HepG2 (cell line): Measurements from ENCODE around the gene DNMT3A. TPM values are rescaled to one million over a fixed set of nuclear protein-coding genes. Genes with fewer than 3 reads are reported as not detected.

ENCODE experiments used
- ATAC-seq: fragments of 200-7000 bp; cut with Tn5 transposase; 3 replicates; pipeline ENCODE4 v1.9.1; 2020; ENCODE audit warnings: mild to moderate bottlenecking, moderate library complexity
- BruUV-seq: library from RNA; stranded (reverse); fragments of 400-500 nt; replicated peaks from 2 replicates; lab custom pipeline; 2021; lab: Mats Ljungman, UMichigan
- CTCF ChIA-PET: fragments of 300-600 bp; formaldehyde crosslinking; extraction: SDS; loops from one replicate; lab custom pipeline; 2021; ENCODE audit warnings: low total read pairs, inconsistent platforms, low intra/inter-chr PET ratio; lab: Yijun Ruan, JAX
- POLR2A ChIA-PET: fragments of 350-600 bp; sonication (Branson Sonifier 250); formaldehyde crosslinking; loops from one replicate; lab custom pipeline; 2020; ENCODE audit warnings: antibody characterized with exemption, inconsistent platforms; lab: Yijun Ruan, JAX
- DNase-seq: peaks from one replicate; pipeline ENCODE4 v3.0.0-alpha.2; 2015; ENCODE audit warnings: low spot score
- FAIRE-seq: peaks from 3 replicates; lab custom pipeline; 2011; peaks lifted over from hg19 to GRCh38; lab: Jason Lieb, UNC
- H2AFZ ChIP-seq: one replicate; pipeline ENCODE4 v1.6.1; 2011; ENCODE audit warnings: low read length, inconsistent platforms
- H3K27ac ChIP-seq: fragments of 300-600 bp; 3 replicates; pipeline ENCODE4 v1.8.0; 2011; ENCODE audit warnings: mixed run types, mild to moderate bottlenecking, mixed read lengths, low read length, inconsistent platforms; ENCODE audit not compliant: insufficient read depth; ENCODE audit errors: extremely low read length
- H3K27me3 ChIP-seq, 2 experiments: fragments of 200-600 bp in 1 of 2; 2 replicates in 1 of 2; 3 replicates in 1 of 2; pipeline versions ENCODE4 v1.6.0 to v1.8.0; 2011; ENCODE audit warnings: low read length in 2 of 2, mild to moderate bottlenecking in 2 of 2, moderate library complexity in 2 of 2, inconsistent platforms in 1 of 2; ENCODE audit not compliant: insufficient read depth in 2 of 2, control insufficient read depth in 1 of 2
- H3K36me3 ChIP-seq, 2 experiments: fragments of 200-600 bp in 1 of 2; replicated peaks in 1 of 2; 2 replicates in 1 of 2; 3 replicates in 1 of 2; pipeline versions ENCODE4 v1.5.1 to v1.8.0; 2011; ENCODE audit warnings: low read length in 2 of 2, inconsistent platforms in 1 of 2; ENCODE audit not compliant: insufficient read depth in 2 of 2, control insufficient read depth in 1 of 2
- H3K4me1 ChIP-seq: 2 replicates; pipeline ENCODE4 v1.5.1; 2012; ENCODE audit warnings: low read length, inconsistent platforms; ENCODE audit not compliant: insufficient read depth
- H3K4me2 ChIP-seq: 2 replicates; pipeline ENCODE4 v1.6.0; 2011; ENCODE audit warnings: low read depth, low read length, inconsistent platforms
- H3K4me3 ChIP-seq, 3 experiments: fragments of 200-600 bp in 1 of 3; sonication (generic), shearing (Covaris generic) in 1 of 3; replicated peaks in 1 of 3; 2 replicates each; pipeline ENCODE4 v1.5.1; 2011 to 2016; ENCODE audit warnings: low read length in 3 of 3, inconsistent platforms in 2 of 3, low read depth in 2 of 3, mild to moderate bottlenecking in 2 of 3, control low read depth in 1 of 3, mixed read lengths in 1 of 3; ENCODE audit not compliant: insufficient read depth in 1 of 3
- H3K79me2 ChIP-seq: one replicate; pipeline ENCODE4 v1.6.1; 2011; ENCODE audit warnings: low read length, inconsistent platforms; ENCODE audit not compliant: insufficient read depth
- H3K9ac ChIP-seq: 2 replicates; pipeline ENCODE4 v1.6.0; 2011; ENCODE audit warnings: mild to moderate bottlenecking, low read depth, low read length, inconsistent platforms; ENCODE audit not compliant: insufficient read depth
- H3K9me3 ChIP-seq: 2 replicates; pipeline ENCODE4 v1.5.1; 2012; ENCODE audit warnings: mild to moderate bottlenecking, low read length
- H4K20me1 ChIP-seq: 2 replicates; pipeline ENCODE4 v1.6.0; 2011; ENCODE audit warnings: inconsistent platforms, mild to moderate bottlenecking, low read length, moderate library complexity; ENCODE audit not compliant: insufficient read depth
- EED ChIP-seq: sonication (generic); formaldehyde crosslinking; IDR thresholded peaks from 2 replicates; pipeline ENCODE4 v1.5.0; 2020; ENCODE audit warnings: mild to moderate bottlenecking, missing genetic modification reagents
- GTF3A ChIP-seq: sonication (generic); formaldehyde crosslinking; conservative IDR thresholded peaks from 2 replicates; pipeline ENCODE4 v1.4.0; 2020; ENCODE audit warnings: mild to moderate bottlenecking, missing genetic modification reagents
- HDAC2 ChIP-seq: sonication (generic); formaldehyde crosslinking; IDR thresholded peaks from 2 replicates; pipeline ENCODE4 v1.4.0; 2020; ENCODE audit warnings: missing genetic modification reagents
- HNRNPK ChIP-seq: fragments of 200-400 bp; formaldehyde crosslinking; IDR thresholded peaks from 2 replicates; pipeline ENCODE4 v1.6.1; 2018; ENCODE audit warnings: low read length, low read depth, moderate library complexity, mild to moderate bottlenecking; ENCODE audit not compliant: poor library complexity, severe bottlenecking
- IKZF4 ChIP-seq: sonication (generic); formaldehyde crosslinking; IDR thresholded peaks from 2 replicates; pipeline ENCODE4 v1.5.1; 2020; ENCODE audit warnings: borderline replicate concordance, mild to moderate bottlenecking, low read depth, missing genetic modification reagents; ENCODE audit errors: not compliant biosample characterization
- KLF15 ChIP-seq: sonication (generic); formaldehyde crosslinking; IDR thresholded peaks from 2 replicates; pipeline ENCODE4 v1.8.1; 2023; ENCODE audit warnings: borderline replicate concordance, mild to moderate bottlenecking, inconsistent platforms, missing genetic modification reagents, mixed read lengths
- MBNL3 ChIP-seq: fragments of 250-450 bp; sonication (Bioruptor Pico); conservative IDR thresholded peaks from 2 replicates; pipeline ENCODE4 v1.8.0; 2022; ENCODE audit warnings: mild to moderate bottlenecking, inconsistent platforms
- MYNN ChIP-seq: sonication (generic); formaldehyde crosslinking; IDR thresholded peaks from 2 replicates; pipeline ENCODE4 v1.4.0; 2020; ENCODE audit warnings: mild to moderate bottlenecking, low read depth, missing genetic modification reagents
- PTBP1 ChIP-seq: fragments of 200-400 bp; formaldehyde crosslinking; IDR thresholded peaks from 2 replicates; pipeline ENCODE4 v1.6.1; 2018; ENCODE audit warnings: low read length, low read depth; ENCODE audit not compliant: poor library complexity, severe bottlenecking
- RORA ChIP-seq: sonication (generic); formaldehyde crosslinking; IDR thresholded peaks from 2 replicates; pipeline ENCODE4 v1.5.0; 2020; ENCODE audit warnings: mild to moderate bottlenecking, missing genetic modification reagents, moderate library complexity
- SSRP1 ChIP-seq: IDR thresholded peaks from 2 replicates; pipeline ENCODE4 v1.6.1; 2016; ENCODE audit warnings: control low read depth
- TAF15 ChIP-seq: fragments of 200-400 bp; formaldehyde crosslinking; IDR thresholded peaks from one replicate; pipeline ENCODE4 v1.6.1; 2018; ENCODE audit warnings: mild to moderate bottlenecking, low read depth, low read length; ENCODE audit not compliant: poor library complexity, severe bottlenecking
- YY1 ChIP-seq: IDR thresholded peaks from 2 replicates; pipeline ENCODE4 v1.6.1; 2011; ENCODE audit warnings: low read length, low read depth, moderate library complexity, mild to moderate bottlenecking; ENCODE audit not compliant: insufficient read depth, insufficient replicate concordance
- ZNF143 ChIP-seq: sonication (generic); formaldehyde crosslinking; IDR thresholded peaks from 2 replicates; pipeline ENCODE4 v1.4.0; 2020; ENCODE audit warnings: missing genetic modification reagents
- ZNF207 ChIP-seq: fragments of 450-650 bp; IDR thresholded peaks from 2 replicates; pipeline ENCODE4 v1.6.1; 2016; ENCODE audit warnings: antibody characterized with exemption, borderline replicate concordance
- ZNF234 ChIP-seq: sonication (generic); formaldehyde crosslinking; conservative IDR thresholded peaks from 2 replicates; pipeline ENCODE4 v1.5.1; 2020; ENCODE audit warnings: mild to moderate bottlenecking, missing genetic modification reagents
- ZNF256 ChIP-seq: sonication (generic); formaldehyde crosslinking; conservative IDR thresholded peaks from 2 replicates; pipeline ENCODE4 v1.4.0; 2020; ENCODE audit warnings: missing genetic modification reagents
- ZNF329 ChIP-seq: sonication (generic); formaldehyde crosslinking; IDR thresholded peaks from 2 replicates; pipeline ENCODE4 v1.9.0; 2021; ENCODE audit warnings: low read depth, mild to moderate bottlenecking, missing genetic modification reagents
- ZNF558 ChIP-seq: sonication (generic); formaldehyde crosslinking; IDR thresholded peaks from 2 replicates; pipeline ENCODE4 v1.9.0; 2022; ENCODE audit warnings: mild to moderate bottlenecking, missing genetic modification reagents, borderline replicate concordance
- WGBS: methylation state at CpG from one replicate; pipeline ENCODE4 v1.1.6; 2017; ENCODE audit warnings: low lambda C conversion rate; 5-methylcytosine and 5-hydroxymethylcytosine counted together
- in situ Hi-C: cut with HindIII; loops from 2 replicates; pipeline ENCODE4 v1.10.0; 2017; ENCODE audit warnings: low pct_unique_long_range_greater_than_20kb; ENCODE audit not compliant: extremely low pct_ligation_motif_present
- intact Hi-C: fragments of 100-400 bp; cut with micrococcal nuclease; formaldehyde crosslinking; loops from one replicate; pipeline ENCODE4 v1.10.0; 2022; ENCODE audit not compliant: unreplicated experiment
- polyA plus RNA-seq, 8 experiments: library from polyadenylated mRNA; depleted of rRNA in 3 of 8; stranded (reverse) in 7 of 8; unstranded in 1 of 8; fragments of >200 nt; fragmentation: Illumina TruSeq in 4 of 8; extraction: Trizol in 4 of 8; gene quantifications; 2 replicates each; pipeline versions ENCODE4 v1.2.1 to v1.2.3, GENCODE V29; 2011 to 2016; ENCODE audit warnings: low read depth in 4 of 8, missing spikeins in 1 of 8, mixed read lengths in 1 of 8; ENCODE audit not compliant: insufficient read depth in 1 of 8
- total RNA-seq, 5 experiments: library from RNA; depleted of rRNA; stranded (reverse); fragments of >200 nt; fragmentation: Illumina TruSeq; extraction: Trizol; gene quantifications; 2 replicates each; pipeline ENCODE4 v1.2.3, GENCODE V29; 2016; ENCODE audit warnings: low read depth in 1 of 5
- TF ChIP-seq, protein P1 (sequence below): sonication (generic); formaldehyde crosslinking; IDR thresholded peaks from 2 replicates; pipeline ENCODE4 v1.5.0; 2020; ENCODE audit warnings: mild to moderate bottlenecking, missing genetic modification reagents, borderline replicate concordance

The DNMT3A gene
- total and polyA plus RNA-seq, 2 of the 13 experiments (the other 11 are each of a cell fraction or from before 2014, with no cell fraction given), result 14.7 to 29.1 TPM

DNA sequence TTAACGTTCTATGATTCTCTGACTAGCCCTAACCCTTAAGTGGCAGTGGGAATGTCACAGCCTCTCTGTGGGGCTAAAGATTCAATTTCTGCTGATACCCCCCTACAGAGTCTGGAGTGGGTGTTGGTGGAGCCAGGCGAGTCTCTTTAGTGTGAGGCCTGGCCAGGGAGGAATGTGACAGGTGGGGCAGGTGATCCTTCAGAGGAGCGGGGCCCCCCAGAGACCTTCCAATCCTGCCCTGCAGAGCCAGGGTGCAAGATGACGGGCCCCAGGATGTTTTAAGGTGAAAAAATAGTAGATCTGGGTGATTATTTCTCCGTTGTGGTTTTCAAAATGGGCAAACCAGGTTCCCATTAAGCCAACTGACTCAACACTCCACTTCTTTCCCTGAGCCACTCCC, 28.2 kb upstream of the DNMT3A start:
- in situ Hi-C loops, result no loop called here
- Histone ChIP-seq H3K9ac (no peak overlapping the region), H3K36me3 (no peaks in the 10 kb centered on the region), H3K4me3 (no peak overlapping the region), H3K4me2 (no peak overlapping the region), H3K27ac (no peak overlapping the region), H3K9me3 (no peaks in the 10 kb centered on the region), H3K27me3 (peaks cover 9 to 62% of the 10 kb centered on the region in 2 experiments; a peak in 4 of 5 replicates), H3K79me2 (no peaks in the 10 kb centered on the region), H3K4me1 (peaks cover 11% of the 10 kb centered on the region), H2AFZ (no peak overlapping the region), H4K20me1 (no peaks in the 10 kb centered on the region)
- no peak for FAIRE-seq
- no peak for DNase-seq
- WGBS, result 10% methylated on average over 5 of the region's 5 CpGs
- TF ChIP-seq, protein P1, sequence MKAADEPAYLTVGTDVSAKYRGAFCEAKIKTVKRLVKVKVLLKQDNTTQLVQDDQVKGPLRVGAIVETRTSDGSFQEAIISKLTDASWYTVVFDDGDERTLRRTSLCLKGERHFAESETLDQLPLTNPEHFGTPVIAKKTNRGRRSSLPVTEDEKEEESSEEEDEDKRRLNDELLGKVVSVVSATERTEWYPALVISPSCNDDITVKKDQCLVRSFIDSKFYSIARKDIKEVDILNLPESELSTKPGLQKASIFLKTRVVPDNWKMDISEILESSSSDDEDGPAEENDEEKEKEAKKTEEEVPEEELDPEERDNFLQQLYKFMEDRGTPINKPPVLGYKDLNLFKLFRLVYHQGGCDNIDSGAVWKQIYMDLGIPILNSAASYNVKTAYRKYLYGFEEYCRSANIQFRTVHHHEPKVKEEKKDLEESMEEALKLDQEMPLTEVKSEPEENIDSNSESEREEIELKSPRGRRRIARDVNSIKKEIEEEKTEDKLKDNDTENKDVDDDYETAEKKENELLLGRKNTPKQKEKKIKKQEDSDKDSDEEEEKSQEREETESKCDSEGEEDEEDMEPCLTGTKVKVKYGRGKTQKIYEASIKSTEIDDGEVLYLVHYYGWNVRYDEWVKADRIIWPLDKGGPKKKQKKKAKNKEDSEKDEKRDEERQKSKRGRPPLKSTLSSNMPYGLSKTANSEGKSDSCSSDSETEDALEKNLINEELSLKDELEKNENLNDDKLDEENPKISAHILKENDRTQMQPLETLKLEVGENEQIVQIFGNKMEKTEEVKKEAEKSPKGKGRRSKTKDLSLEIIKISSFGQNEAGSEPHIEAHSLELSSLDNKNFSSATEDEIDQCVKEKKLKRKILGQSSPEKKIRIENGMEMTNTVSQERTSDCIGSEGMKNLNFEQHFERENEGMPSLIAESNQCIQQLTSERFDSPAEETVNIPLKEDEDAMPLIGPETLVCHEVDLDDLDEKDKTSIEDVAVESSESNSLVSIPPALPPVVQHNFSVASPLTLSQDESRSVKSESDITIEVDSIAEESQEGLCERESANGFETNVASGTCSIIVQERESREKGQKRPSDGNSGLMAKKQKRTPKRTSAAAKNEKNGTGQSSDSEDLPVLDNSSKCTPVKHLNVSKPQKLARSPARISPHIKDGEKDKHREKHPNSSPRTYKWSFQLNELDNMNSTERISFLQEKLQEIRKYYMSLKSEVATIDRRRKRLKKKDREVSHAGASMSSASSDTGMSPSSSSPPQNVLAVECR (CRISPR knock-in tag), result no peak
- TF ChIP-seq ZNF143, result no peak
- TF ChIP-seq ZNF207, result no peak
- no peak for TF ChIP-seq IKZF4 (CRISPR knock-in tag)
- no peak for TF ChIP-seq MBNL3 (CRISPR knock-in tag)
- TF ChIP-seq RORA, result no peak
- TF ChIP-seq ZNF234 (CRISPR knock-in tag), result no peak
- no peak for TF ChIP-seq HNRNPK
- no peak for TF ChIP-seq TAF15
- TF ChIP-seq YY1, result no peak
- no peak for TF ChIP-seq EED (CRISPR knock-in tag)
- TF ChIP-seq PTBP1, result no peak
- no peak for TF ChIP-seq ZNF558 (CRISPR knock-in tag)
- no peak for TF ChIP-seq SSRP1 (CRISPR knock-in tag)
- no peak for TF ChIP-seq MYNN (CRISPR knock-in tag)
- no peak for TF ChIP-seq GTF3A (CRISPR knock-in tag)
- TF ChIP-seq ZNF256 (CRISPR knock-in tag), result no peak
- TF ChIP-seq ZNF329 (CRISPR knock-in tag), result no peak
- no peak for TF ChIP-seq HDAC2
- no peak for TF ChIP-seq KLF15
- ATAC-seq, result no peak
- no TSS peak for BruUV-seq
- ChIA-PET POLR2A (no interaction called here), CTCF (no interaction called here)
- intact Hi-C loops, result no loop called here
